Bronchial epithelial cell (primary cell): Measurements from ENCODE around the gene HHEX. TPM values are rescaled to one million over a fixed set of nuclear protein-coding genes. Genes with fewer than 3 reads are reported as not detected.

Source experiments
- DNase-seq: peaks from one replicate; pipeline ENCODE4 v3.0.0-alpha.2; 2010; ENCODE audit warnings: low read depth
- FAIRE-seq: peaks from 2 replicates; lab custom pipeline; 2011; peaks lifted over from hg19 to GRCh38; lab: Jason Lieb, UNC
- H3K27me3 ChIP-seq: 2 replicates; pipeline ENCODE4 v1.5.1; 2011; ENCODE audit warnings: low read length; ENCODE audit not compliant: control insufficient read depth, insufficient read depth
- H3K36me3 ChIP-seq: 2 replicates; pipeline ENCODE4 v1.5.1; 2011; ENCODE audit warnings: low read length; ENCODE audit not compliant: control insufficient read depth, insufficient read depth
- H3K4me3 ChIP-seq: 2 replicates; pipeline ENCODE4 v1.5.1; 2011; ENCODE audit warnings: mild to moderate bottlenecking, low read depth, low read length, control low read depth
- total RNA-seq: library from RNA; depleted of rRNA; stranded (reverse); fragments of >200 nt; gene quantifications from 2 replicates; pipeline ENCODE4 v1.2.1, GENCODE V29; 2014
- TF ChIP-seq, protein P1 (sequence below): IDR thresholded peaks from 2 replicates; pipeline ENCODE4 v1.5.1; 2011; ENCODE audit warnings: mild to moderate bottlenecking, moderate library complexity, low read length, control low read depth, inconsistent platforms; ENCODE audit not compliant: insufficient read depth, severe bottlenecking

The HHEX gene
- total RNA-seq, 1 donor from 2014 or later = 0.26 TPM

DNA sequence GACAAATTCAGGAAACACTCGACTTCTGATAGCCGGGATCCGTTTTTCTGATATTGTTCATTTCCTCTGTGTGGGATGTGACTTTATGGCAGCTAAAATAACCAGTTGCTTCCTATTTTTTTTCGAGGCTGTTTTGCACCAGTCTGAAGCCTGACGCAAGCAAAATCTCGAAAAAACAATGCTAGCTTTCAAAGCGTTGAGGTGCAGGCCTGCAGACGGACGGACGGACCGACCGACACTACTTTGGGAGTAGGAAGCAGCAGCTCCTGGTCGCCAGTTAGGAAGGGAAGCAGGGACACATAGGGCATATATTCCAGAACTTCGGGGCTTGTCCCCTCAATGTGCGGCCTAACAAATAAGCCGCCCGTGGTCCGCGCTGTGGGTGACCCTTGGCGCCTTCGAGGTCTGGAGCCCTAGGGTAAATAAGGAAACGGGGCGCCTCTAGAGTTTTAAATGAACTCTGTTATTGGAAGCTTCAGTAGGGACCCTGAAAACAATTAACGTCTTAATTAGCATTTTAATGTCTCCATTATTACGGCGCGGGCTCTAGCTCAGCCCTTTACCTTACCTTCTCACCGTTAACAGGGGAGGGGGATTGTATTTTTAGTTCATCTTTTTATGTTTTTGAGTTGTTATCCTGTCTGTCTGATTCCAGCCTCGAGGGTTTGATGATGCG, 1.3 kb downstream of the HHEX start:
- Histone ChIP-seq H3K4me3 (no peak overlapping the region), H3K27me3 (no peaks in the 10 kb centered on the region), H3K36me3 (no peaks in the 10 kb centered on the region)
- TF ChIP-seq, protein P1, sequence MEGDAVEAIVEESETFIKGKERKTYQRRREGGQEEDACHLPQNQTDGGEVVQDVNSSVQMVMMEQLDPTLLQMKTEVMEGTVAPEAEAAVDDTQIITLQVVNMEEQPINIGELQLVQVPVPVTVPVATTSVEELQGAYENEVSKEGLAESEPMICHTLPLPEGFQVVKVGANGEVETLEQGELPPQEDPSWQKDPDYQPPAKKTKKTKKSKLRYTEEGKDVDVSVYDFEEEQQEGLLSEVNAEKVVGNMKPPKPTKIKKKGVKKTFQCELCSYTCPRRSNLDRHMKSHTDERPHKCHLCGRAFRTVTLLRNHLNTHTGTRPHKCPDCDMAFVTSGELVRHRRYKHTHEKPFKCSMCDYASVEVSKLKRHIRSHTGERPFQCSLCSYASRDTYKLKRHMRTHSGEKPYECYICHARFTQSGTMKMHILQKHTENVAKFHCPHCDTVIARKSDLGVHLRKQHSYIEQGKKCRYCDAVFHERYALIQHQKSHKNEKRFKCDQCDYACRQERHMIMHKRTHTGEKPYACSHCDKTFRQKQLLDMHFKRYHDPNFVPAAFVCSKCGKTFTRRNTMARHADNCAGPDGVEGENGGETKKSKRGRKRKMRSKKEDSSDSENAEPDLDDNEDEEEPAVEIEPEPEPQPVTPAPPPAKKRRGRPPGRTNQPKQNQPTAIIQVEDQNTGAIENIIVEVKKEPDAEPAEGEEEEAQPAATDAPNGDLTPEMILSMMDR = no peak
- DNase-seq = no peak
- FAIRE-seq = no peak

DNA sequence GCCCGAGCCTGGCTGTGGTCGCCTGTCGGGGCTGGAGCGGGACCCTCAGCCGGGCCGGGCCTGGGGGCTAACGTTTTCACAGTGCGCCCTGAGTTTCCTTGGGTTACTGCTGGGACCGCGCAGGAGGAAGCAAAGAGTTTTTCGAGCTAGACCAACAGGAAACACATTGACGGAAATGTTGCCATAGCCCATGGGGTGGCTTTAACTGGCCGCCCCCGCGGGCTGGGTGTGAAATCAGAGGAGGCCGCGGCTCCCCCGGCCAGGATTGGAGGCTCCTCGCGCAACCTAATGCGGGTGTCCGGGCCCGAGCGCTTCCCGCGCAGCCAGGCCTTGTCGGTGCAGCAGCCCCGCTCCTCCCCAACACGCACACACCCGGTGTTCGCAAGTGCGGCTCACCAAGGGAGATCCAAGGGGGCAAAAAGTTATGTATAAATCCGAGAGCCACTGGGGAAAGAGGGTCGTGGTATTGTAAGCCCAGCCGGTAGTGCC, 1.9 kb downstream of the HHEX start:
- FAIRE-seq (no peak), DNase-seq (no peak)
- H3K4me3 ChIP-seq = no peak overlapping the region
- H3K27me3 ChIP-seq = no peaks in the 10 kb centered on the region
- no peaks in the 10 kb centered on the region for H3K36me3 ChIP-seq
- TF ChIP-seq, protein P1 = no peak

DNA sequence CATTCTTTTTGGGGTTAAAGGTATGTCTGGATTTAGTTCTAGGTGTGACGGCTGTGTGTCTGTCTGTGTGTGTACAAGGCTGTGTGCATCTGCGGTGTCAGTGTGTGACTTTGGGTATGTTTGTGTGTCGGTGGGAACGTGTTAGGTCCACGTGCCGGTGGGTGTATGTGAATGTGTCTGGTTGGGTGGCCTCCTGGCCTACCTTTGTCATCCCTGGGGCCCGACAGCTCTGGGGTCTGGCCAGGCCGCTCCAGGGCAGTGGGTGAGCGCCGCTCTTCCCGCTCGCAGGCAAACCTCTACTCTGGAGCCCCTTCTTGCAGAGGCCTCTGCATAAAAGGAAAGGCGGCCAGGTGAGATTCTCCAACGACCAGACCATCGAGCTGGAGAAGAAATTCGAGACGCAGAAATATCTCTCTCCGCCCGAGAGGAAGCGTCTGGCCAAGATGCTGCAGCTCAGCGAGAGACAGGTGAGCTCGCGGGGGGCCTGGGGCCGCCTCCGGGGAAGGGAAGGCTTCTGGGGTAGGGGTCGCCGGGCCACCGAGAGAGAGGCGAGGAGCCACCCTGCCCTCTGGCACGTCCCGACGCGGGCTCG, 2.4 kb downstream of the HHEX start:
- TF ChIP-seq, protein P1 = no peak
- Histone ChIP-seq H3K27me3 (no peaks in the 10 kb centered on the region), H3K36me3 (no peaks in the 10 kb centered on the region), H3K4me3 (no peak overlapping the region)
- DNase-seq = no peak
- no peak for FAIRE-seq

DNA sequence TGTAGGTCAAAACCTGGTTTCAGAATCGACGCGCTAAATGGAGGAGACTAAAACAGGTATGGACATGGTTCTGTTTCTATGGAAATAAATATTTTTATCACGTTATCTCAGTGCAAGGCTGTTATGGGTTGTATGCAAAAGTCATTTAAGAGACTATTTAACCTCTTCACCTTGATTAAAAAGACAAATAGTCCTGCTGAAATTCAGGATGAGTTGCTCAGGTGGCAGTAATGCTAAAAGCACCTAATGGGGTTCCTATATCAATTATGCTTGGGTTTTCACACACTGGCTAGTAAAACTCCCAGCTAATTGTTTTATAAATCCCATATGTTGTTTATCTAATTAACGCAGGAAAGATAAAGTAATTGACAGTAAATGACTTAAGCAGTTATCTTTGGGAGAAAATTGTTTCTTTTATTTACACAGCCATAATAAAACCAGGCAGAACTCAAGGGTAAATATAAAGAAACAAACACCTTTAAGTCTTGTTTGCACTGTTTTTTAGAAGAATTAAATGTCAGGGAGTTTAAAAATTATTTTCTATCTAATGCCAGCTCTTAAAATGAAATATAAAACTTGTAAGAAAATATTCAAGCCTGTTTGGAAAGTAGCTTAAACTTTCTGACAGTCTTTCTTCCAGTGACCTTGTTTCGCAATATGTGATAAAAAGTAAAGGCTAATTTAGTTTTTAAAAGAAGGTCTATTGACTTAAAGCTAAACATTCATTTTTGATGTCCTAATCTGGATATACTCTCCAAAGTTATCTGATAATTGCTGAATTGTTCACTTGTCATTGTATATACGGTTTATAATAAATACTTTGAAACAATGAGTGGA, 3.2 kb downstream of the HHEX start:
- no peak for FAIRE-seq
- TF ChIP-seq, protein P1 = no peak
- Histone ChIP-seq H3K4me3 (no peak overlapping the region), H3K36me3 (no peaks in the 10 kb centered on the region), H3K27me3 (no peaks in the 10 kb centered on the region)
- no peak for DNase-seq

DNA sequence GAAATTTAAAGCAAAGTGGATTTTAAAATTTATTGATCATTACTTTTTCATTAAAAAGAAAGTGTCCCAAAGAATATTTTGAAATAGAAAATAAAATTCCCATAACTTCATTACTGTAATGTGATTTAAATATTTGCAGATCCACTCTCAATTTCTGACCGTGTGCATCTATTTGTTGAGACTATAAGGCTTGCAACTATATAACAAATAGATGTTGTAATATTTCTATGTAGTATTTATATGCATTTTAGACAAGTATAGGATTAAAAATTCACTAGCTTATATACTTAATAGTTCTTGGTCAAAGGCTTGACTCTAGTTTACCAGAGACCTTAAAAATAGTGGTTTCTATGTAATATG, 3.8 kb downstream of the HHEX start:
- TF ChIP-seq, protein P1 = no peak
- Histone ChIP-seq H3K27me3 (no peaks in the 10 kb centered on the region), H3K36me3 (no peaks in the 10 kb centered on the region), H3K4me3 (no peak overlapping the region)
- no peak for DNase-seq
- FAIRE-seq = no peak
